Activated T-helper 9 cell treated with anti-CD3 and anti-CD28 coated beads, Interleukin-2, amount 50 U/mL, for 16 hours (primary cell): Measurements from ENCODE around the gene GOLGA6B.
"Not testable (repeated sequence)": the region's sequence is repeated elsewhere in the genome, so short reads cannot be mapped to it uniquely, and the experiment has no call there.

Experiments
- DNase-seq: peaks from one replicate; pipeline ENCODE4 v3.0.0-alpha.2; 2020; ENCODE audit warnings: low read depth

The GOLGA6B gene

GRCh38 chr15:72654397-72654796 lies at the start of gene GOLGA6B:
Gene GOLGA6B, plus strand, starts transcription at chr15:72654697. Its CDS starts 41 bp downstream, at chr15:72654738.
- DNase-seq, result not testable (repeated sequence)

- DNase-seq, result no peak
These were observed 49.7 kb upstream of the GOLGA6B start for GRCh38 chr15:72604794-72605193.

- not testable (repeated sequence) for DNase-seq
These were observed 46.4 kb upstream of the GOLGA6B start for GRCh38 chr15:72608084-72608483.

- DNase-seq, result no peak
These were observed 44.6 kb upstream of the GOLGA6B start for GRCh38 chr15:72609862-72610261.

GRCh38 chr15:72612324-72612723 lies 42.2 kb upstream of the GOLGA6B start:
- not testable (repeated sequence) for DNase-seq

- DNase-seq, result no peak
These were observed 39.5 kb upstream of the GOLGA6B start for GRCh38 chr15:72614810-72615532.

GRCh38 chr15:72615533-72616233 lies 38.8 kb upstream of the GOLGA6B start:
- not testable (repeated sequence) for DNase-seq

- DNase-seq, result no peak
These were observed 37.8 kb upstream of the GOLGA6B start for GRCh38 chr15:72616491-72617210.

GRCh38 chr15:72623854-72624253 lies 30.6 kb upstream of the GOLGA6B start:
- not testable (repeated sequence) for DNase-seq

GRCh38 chr15:72626153-72626552 lies 28.3 kb upstream of the GOLGA6B start:
- DNase-seq, result not testable (repeated sequence)

GRCh38 chr15:72628249-72629067 lies 26.0 kb upstream of the GOLGA6B start:
- DNase-seq, result not testable (repeated sequence)

- not testable (repeated sequence) for DNase-seq
These were observed 25.4 kb upstream of the GOLGA6B start for GRCh38 chr15:72629068-72629570.

GRCh38 chr15:72636519-72637282 lies 17.8 kb upstream of the GOLGA6B start:
- DNase-seq, result peak; percentile 16

GRCh38 chr15:72639759-72640483 lies 14.6 kb upstream of the GOLGA6B start:
- DNase-seq, result not testable (repeated sequence)

GRCh38 chr15:72642271-72642670 lies 12.2 kb upstream of the GOLGA6B start:
- DNase-seq, result not testable (repeated sequence)

GRCh38 chr15:72648631-72649253 lies 5.8 kb upstream of the GOLGA6B start:
- DNase-seq, result not testable (repeated sequence)

- not testable (repeated sequence) for DNase-seq
These were observed 1.5 kb downstream of the GOLGA6B start for GRCh38 chr15:72656014-72656413.

GRCh38 chr15:72661081-72661480 lies 6.6 kb downstream of the GOLGA6B start:
- DNase-seq, result not testable (repeated sequence)

GRCh38 chr15:72663931-72664330 lies 9.4 kb downstream of the GOLGA6B start:
- not testable (repeated sequence) for DNase-seq
